GM12891 (cell line): ENCODE results near the gene UPF2.

Experiments
- DNase-seq: peaks from one replicate; pipeline ENCODE4 v3.0.0; 2011; ENCODE audit warnings: low spot score; ENCODE audit not compliant: insufficient read length
- FAIRE-seq: peaks from 2 replicates; lab custom pipeline; 2011; peaks lifted over from hg19 to GRCh38; lab: Jason Lieb, UNC
- PAX5 ChIP-seq: IDR thresholded peaks from 2 replicates; pipeline ENCODE4 v1.6.1; 2011; ENCODE audit warnings: low read length, moderate library complexity, mild to moderate bottlenecking; ENCODE audit not compliant: insufficient read depth, severe bottlenecking
- POLR2A ChIP-seq: IDR thresholded peaks from 2 replicates; pipeline ENCODE4 v1.6.1; 2011; ENCODE audit warnings: low read depth, low read length, control low read depth
- POLR2AphosphoS5 ChIP-seq: IDR thresholded peaks from 2 replicates; pipeline ENCODE4 v1.6.1; 2011; ENCODE audit warnings: low read depth, low read length, control low read depth
- POU2F2 ChIP-seq: IDR thresholded peaks from 2 replicates; pipeline ENCODE4 v1.6.1; 2011; ENCODE audit warnings: low read depth, mild to moderate bottlenecking, control low read depth, low read length, moderate library complexity
- SPI1 ChIP-seq: IDR thresholded peaks from 2 replicates; pipeline ENCODE4 v1.6.1; 2011; ENCODE audit warnings: low read depth, low read length, control low read depth
- TAF1 ChIP-seq: IDR thresholded peaks from 2 replicates; pipeline ENCODE4 v1.6.1; 2011; ENCODE audit warnings: low read depth, low read length, control low read depth

The UPF2 gene

GRCh38 chr10:11875494-11876281 lies 166.9 kb downstream of the UPF2 start:
- DNase-seq (no peak), FAIRE-seq (no peak)
- TF ChIP-seq PAX5 (no peak), TAF1 (no peak), POLR2A (no peak), POLR2AphosphoS5 (no peak), POU2F2 (no peak), SPI1 (no peak)

GRCh38 chr10:11874568-11875493 lies 167.8 kb downstream of the UPF2 start:
- TF ChIP-seq SPI1 (no peak), POLR2A (no peak), POU2F2 (no peak), PAX5 (no peak), TAF1 (no peak), POLR2AphosphoS5 (no peak)
- DNase-seq (peak; percentile 63), FAIRE-seq (no peak)

GRCh38 chr10:11871466-11871865 lies 171.1 kb downstream of the UPF2 start:
- no peak for DNase-seq
- no peak for TF ChIP-seq TAF1
- TF ChIP-seq POLR2AphosphoS5 = no peak
- TF ChIP-seq POU2F2 = no peak
- no peak for TF ChIP-seq SPI1
- TF ChIP-seq POLR2A = no peak
- TF ChIP-seq PAX5 = no peak
- peak; percentile 78 for FAIRE-seq

GRCh38 chr10:11870900-11871400 lies 171.7 kb downstream of the UPF2 start:
- DNase-seq (no peak), FAIRE-seq (no peak)
- no peak for TF ChIP-seq POU2F2
- TF ChIP-seq SPI1 = no peak
- no peak for TF ChIP-seq PAX5

GRCh38 chr10:11870461-11870780 lies 172.2 kb downstream of the UPF2 start:
- DNase-seq (no peak), FAIRE-seq (no peak)

More at GRCh38 chr10:11870461-11870780, 172.2 kb downstream of the UPF2 start:
- no peak for TF ChIP-seq POU2F2
- TF ChIP-seq PAX5 = no peak
- no peak for TF ChIP-seq TAF1
- no peak for TF ChIP-seq POLR2AphosphoS5
- TF ChIP-seq SPI1 = no peak
- no peak for TF ChIP-seq POLR2A
